Measurements from ENCODE around the gene ASCC2. TPM values are rescaled to one million over a fixed set of nuclear protein-coding genes. Genes with fewer than 3 reads are reported as not detected.
A peak's percentile ranks its signal among the peaks of the same experiment; 100 is the strongest.
"Not testable (repeated sequence)": the region's sequence is repeated elsewhere in the genome, so short reads cannot be mapped to it uniquely, and the experiment has no call there.

ASCC2 gene
- total and polyA plus RNA-seq, 2 donors (not counting 1 experiment from before 2014, with no cell fraction given) = 23.8 to 30.5 TPM

DNA sequence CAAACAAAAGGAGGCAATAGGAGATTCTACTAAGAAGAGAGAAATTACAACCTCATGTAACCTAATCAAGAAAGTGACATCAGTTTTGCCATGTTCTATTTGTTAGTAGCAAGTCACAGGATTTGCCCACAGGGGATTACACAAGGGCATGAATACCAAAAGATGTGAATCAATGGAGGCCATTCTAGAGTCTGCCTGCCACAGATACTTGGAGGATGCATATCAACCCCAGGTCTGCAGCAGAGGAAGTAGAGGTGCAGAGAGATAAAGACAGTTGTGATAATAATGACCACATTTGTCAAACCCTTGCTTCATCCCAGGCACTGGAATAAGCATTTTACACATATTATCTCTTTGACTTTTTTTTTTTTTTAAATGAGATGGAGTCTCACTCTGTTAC, 2.4 kb upstream of the ASCC2 start:
- no peak overlapping the region for H3K27ac ChIP-seq (ENCODE audit: insufficient read depth, low read length)
- H3K79me2 ChIP-seq (ENCODE audit: control insufficient read depth, insufficient read depth, low read length) = peaks cover 14% of the 10 kb centered on the region
- no peak overlapping the region for H3K9ac ChIP-seq (ENCODE audit: insufficient read depth, low read length)
- peaks cover 9% of the 10 kb centered on the region for H3K4me1 ChIP-seq (ENCODE audit: control insufficient read depth, extremely low read depth, insufficient read depth, low read length)
- no peak overlapping the region for H3K4me2 ChIP-seq (ENCODE audit: extremely low read depth, insufficient read depth, low read length)
- H2AFZ ChIP-seq (ENCODE audit: low read length) = no peak overlapping the region
- no peaks in the 10 kb centered on the region for H3K27me3 ChIP-seq (ENCODE audit: control insufficient read depth, insufficient read depth, low read length)
- no peaks in the 10 kb centered on the region for H3K36me3 ChIP-seq (ENCODE audit: control insufficient read depth, insufficient read depth, low read length)
- DNase-seq (ENCODE audit: low read depth in 2 of 2) = no peak
- no peak for TF ChIP-seq EZH2 (IDR thresholded peaks at IDR 0.05; ENCODE audit: low read length, missing control alignments)
- TF ChIP-seq, protein P1, sequence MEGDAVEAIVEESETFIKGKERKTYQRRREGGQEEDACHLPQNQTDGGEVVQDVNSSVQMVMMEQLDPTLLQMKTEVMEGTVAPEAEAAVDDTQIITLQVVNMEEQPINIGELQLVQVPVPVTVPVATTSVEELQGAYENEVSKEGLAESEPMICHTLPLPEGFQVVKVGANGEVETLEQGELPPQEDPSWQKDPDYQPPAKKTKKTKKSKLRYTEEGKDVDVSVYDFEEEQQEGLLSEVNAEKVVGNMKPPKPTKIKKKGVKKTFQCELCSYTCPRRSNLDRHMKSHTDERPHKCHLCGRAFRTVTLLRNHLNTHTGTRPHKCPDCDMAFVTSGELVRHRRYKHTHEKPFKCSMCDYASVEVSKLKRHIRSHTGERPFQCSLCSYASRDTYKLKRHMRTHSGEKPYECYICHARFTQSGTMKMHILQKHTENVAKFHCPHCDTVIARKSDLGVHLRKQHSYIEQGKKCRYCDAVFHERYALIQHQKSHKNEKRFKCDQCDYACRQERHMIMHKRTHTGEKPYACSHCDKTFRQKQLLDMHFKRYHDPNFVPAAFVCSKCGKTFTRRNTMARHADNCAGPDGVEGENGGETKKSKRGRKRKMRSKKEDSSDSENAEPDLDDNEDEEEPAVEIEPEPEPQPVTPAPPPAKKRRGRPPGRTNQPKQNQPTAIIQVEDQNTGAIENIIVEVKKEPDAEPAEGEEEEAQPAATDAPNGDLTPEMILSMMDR (conservative IDR thresholded peaks at IDR 0.05 in 1 of 2, IDR thresholded peaks at IDR 0.05 in 1 of 2; ENCODE audit: low read depth in 1 of 2, low read length in 2 of 2) = no peak
- no peak overlapping the region for H3K4me3 ChIP-seq (replicated peaks in 1 of 4; ENCODE audit: control extremely low read depth in 1 of 4, insufficient read depth in 1 of 4, low read depth in 3 of 4, low read length in 4 of 4)
- no peaks in the 10 kb centered on the region for H4K20me1 ChIP-seq (ENCODE audit: control insufficient read depth, extremely low read depth, insufficient read depth, low read length)
- no peaks in the 10 kb centered on the region for H3K9me3 ChIP-seq (ENCODE audit: control insufficient read depth, insufficient read depth, low read depth, low read length)

DNA sequence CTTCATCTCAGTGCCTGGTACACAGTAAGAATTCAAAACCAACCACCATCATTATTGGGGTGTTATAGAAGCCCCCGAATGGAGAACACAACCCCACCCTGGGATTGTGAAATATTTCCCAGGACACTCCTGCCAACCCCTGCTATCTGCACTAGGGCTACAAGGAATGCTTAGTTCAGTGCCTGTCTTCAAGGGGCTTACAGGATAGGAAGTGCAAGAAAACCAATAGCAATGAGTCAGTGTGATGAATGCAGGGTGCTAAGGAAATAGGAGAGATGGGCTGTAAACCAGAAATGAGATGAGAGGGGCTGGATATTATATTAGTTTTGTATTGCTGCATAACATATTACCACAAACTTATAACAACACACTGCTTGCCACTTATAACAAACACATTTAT, 965 bp upstream of the ASCC2 start:
- H2AFZ ChIP-seq (ENCODE audit: low read length) = no peak overlapping the region
- no peaks in the 10 kb centered on the region for H4K20me1 ChIP-seq (ENCODE audit: control insufficient read depth, extremely low read depth, insufficient read depth, low read length)
- no peaks in the 10 kb centered on the region for H3K9me3 ChIP-seq (ENCODE audit: control insufficient read depth, insufficient read depth, low read depth, low read length)
- H3K27me3 ChIP-seq (ENCODE audit: control insufficient read depth, insufficient read depth, low read length) = no peaks in the 10 kb centered on the region
- no peaks in the 10 kb centered on the region for H3K36me3 ChIP-seq (ENCODE audit: control insufficient read depth, insufficient read depth, low read length)
- peaks cover 9% of the 10 kb centered on the region for H3K4me1 ChIP-seq (ENCODE audit: control insufficient read depth, extremely low read depth, insufficient read depth, low read length)
- no peak overlapping the region for H3K4me2 ChIP-seq (ENCODE audit: extremely low read depth, insufficient read depth, low read length)
- H3K4me3 ChIP-seq (replicated peaks in 1 of 4; ENCODE audit: control extremely low read depth in 1 of 4, insufficient read depth in 1 of 4, low read depth in 3 of 4, low read length in 4 of 4) = no peak overlapping the region
- no peak for DNase-seq (ENCODE audit: low read depth in 2 of 2)
- H3K27ac ChIP-seq (ENCODE audit: insufficient read depth, low read length) = peak overlapping the region; percentile 86
- no peak for TF ChIP-seq EZH2 (IDR thresholded peaks at IDR 0.05; ENCODE audit: low read length, missing control alignments)
- TF ChIP-seq, protein P1 (conservative IDR thresholded peaks at IDR 0.05 in 1 of 2, IDR thresholded peaks at IDR 0.05 in 1 of 2; ENCODE audit: low read depth in 1 of 2, low read length in 2 of 2) = no peak
- no peak overlapping the region for H3K9ac ChIP-seq (ENCODE audit: insufficient read depth, low read length)
- H3K79me2 ChIP-seq (ENCODE audit: control insufficient read depth, insufficient read depth, low read length) = peaks cover 14% of the 10 kb centered on the region

DNA sequence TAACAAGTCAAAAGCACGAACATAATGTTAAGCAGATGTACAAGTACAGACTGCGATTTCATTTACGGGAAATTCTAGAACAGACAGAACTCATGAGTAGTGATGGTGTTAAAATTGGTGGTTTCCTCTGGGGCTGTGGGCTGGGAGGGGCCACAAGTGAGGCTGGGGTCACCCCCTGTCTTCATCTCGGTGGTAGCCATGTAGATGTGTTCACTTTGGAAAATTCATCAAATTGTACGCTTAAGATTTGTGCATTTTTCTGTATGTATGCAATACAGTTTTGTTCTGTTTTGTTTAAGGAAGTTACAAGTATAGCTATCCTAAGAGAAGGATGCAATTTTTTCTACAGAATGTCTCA, 504 bp upstream of the ASCC2 start:
- Histone ChIP-seq H3K9me3 (ENCODE audit: control insufficient read depth, insufficient read depth, low read depth, low read length) (no peaks in the 10 kb centered on the region), H3K36me3 (ENCODE audit: control insufficient read depth, insufficient read depth, low read length) (no peaks in the 10 kb centered on the region), H3K79me2 (ENCODE audit: control insufficient read depth, insufficient read depth, low read length) (peaks cover 14% of the 10 kb centered on the region), H3K4me2 (ENCODE audit: extremely low read depth, insufficient read depth, low read length) (peak overlapping the region; percentile 55), H2AFZ (ENCODE audit: low read length) (peak overlapping the region; percentile 87), H3K4me1 (ENCODE audit: control insufficient read depth, extremely low read depth, insufficient read depth, low read length) (peaks cover 7% of the 10 kb centered on the region), H4K20me1 (ENCODE audit: control insufficient read depth, extremely low read depth, insufficient read depth, low read length) (no peaks in the 10 kb centered on the region), H3K27me3 (ENCODE audit: control insufficient read depth, insufficient read depth, low read length) (no peaks in the 10 kb centered on the region), H3K27ac (ENCODE audit: insufficient read depth, low read length) (peak overlapping the region; percentile 86), H3K9ac (ENCODE audit: insufficient read depth, low read length) (no peak overlapping the region), H3K4me3 (replicated peaks in 1 of 4; ENCODE audit: control extremely low read depth in 1 of 4, insufficient read depth in 1 of 4, low read depth in 3 of 4, low read length in 4 of 4) (peak overlapping the region; percentile 73 to 100 (median 96))
- TF ChIP-seq, protein P1 (conservative IDR thresholded peaks at IDR 0.05 in 1 of 2, IDR thresholded peaks at IDR 0.05 in 1 of 2; ENCODE audit: low read depth in 1 of 2, low read length in 2 of 2) = no peak
- DNase-seq (ENCODE audit: low read depth in 2 of 2) = no peak

DNA sequence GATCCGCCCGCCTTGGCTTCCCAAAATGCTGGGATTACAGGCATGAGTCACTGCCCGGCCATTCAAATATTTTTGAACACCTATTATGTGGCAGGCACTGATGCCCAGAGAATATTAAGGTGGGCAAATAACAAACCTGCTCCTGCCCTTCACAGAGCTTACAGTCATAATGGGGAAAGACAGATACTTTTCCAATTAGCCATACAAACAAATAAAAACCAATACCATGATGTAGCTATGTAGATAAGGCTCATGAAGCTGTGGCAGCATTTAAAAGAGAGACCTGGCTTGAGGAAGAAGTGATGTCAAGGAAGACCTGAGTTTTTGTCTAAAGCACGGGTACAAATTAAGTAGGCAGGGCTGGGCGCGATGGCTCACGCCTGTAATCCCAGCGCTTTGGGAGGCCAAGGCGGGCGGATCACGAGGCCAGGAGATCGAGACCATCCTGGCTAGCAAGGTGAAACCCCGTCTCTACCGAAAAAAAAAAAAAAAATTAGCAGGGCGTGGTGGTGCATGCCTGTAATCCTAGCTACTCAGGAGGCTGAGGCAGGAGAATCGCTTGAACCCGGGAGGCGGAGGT, 1.2 kb downstream of the ASCC2 start:
- peaks cover 14% of the 10 kb centered on the region for H3K79me2 ChIP-seq (ENCODE audit: control insufficient read depth, insufficient read depth, low read length)
- not testable (repeated sequence) for H3K9me3 ChIP-seq (ENCODE audit: control insufficient read depth, insufficient read depth, low read depth, low read length); H2AFZ ChIP-seq (ENCODE audit: low read length); DNase-seq (ENCODE audit: low read depth in 2 of 2); H4K20me1 ChIP-seq (ENCODE audit: control insufficient read depth, extremely low read depth, insufficient read depth, low read length); H3K27me3 ChIP-seq (ENCODE audit: control insufficient read depth, insufficient read depth, low read length); H3K9ac ChIP-seq (ENCODE audit: insufficient read depth, low read length); H3K36me3 ChIP-seq (ENCODE audit: control insufficient read depth, insufficient read depth, low read length); H3K4me1 ChIP-seq (ENCODE audit: control insufficient read depth, extremely low read depth, insufficient read depth, low read length)
- peak overlapping the region; percentile 93 to 100 (median 100) for H3K4me3 ChIP-seq (replicated peaks in 1 of 4; ENCODE audit: control extremely low read depth in 1 of 4, insufficient read depth in 1 of 4, low read depth in 3 of 4, low read length in 4 of 4)
- peak overlapping the region; percentile 86 for H3K27ac ChIP-seq (ENCODE audit: insufficient read depth, low read length)
- peak overlapping the region; percentile 99 for H3K4me2 ChIP-seq (ENCODE audit: extremely low read depth, insufficient read depth, low read length)
